T follicular helper cell (primary cell): ENCODE data around the gene TBPL1.
"Not testable (repeated sequence)": the region's sequence is repeated elsewhere in the genome, so short reads cannot be mapped to it uniquely, and the experiment has no call there.

Source experiments
- DNase-seq: peaks from one replicate; pipeline ENCODE4 v3.0.0-alpha.2; 2020; ENCODE audit warnings: low read depth

TBPL1 gene

GRCh38 chr6:133973109-133973971, 20.3 kb downstream of the TBPL1 start:
- DNase-seq, result no peak

GRCh38 chr6:133977983-133978895, 25.2 kb downstream of the TBPL1 start:
- no peak for DNase-seq

- DNase-seq, result no peak
These were observed 25.8 kb downstream of the TBPL1 start for GRCh38 chr6:133978896-133979240.

- not testable (repeated sequence) for DNase-seq
These were observed 26.4 kb downstream of the TBPL1 start for GRCh38 chr6:133979269-133979963.

- DNase-seq, result no peak
These were observed 27.1 kb downstream of the TBPL1 start for GRCh38 chr6:133980168-133980567.

GRCh38 chr6:133983099-133983939, 30.3 kb downstream of the TBPL1 start:
- peak; percentile 14 for DNase-seq

GRCh38 chr6:133985970-133986369, 32.9 kb downstream of the TBPL1 start:
- DNase-seq, result no peak

GRCh38 chr6:133986942-133987341, 33.9 kb downstream of the TBPL1 start:
- DNase-seq, result no peak

- DNase-seq, result no peak
These were observed 36.5 kb downstream of the TBPL1 start for GRCh38 chr6:133989525-133989924.

GRCh38 chr6:133990321-133990720, 37.3 kb downstream of the TBPL1 start:
- DNase-seq, result no peak

GRCh38 chr6:133991096-133991593, 38.1 kb downstream of the TBPL1 start:
- DNase-seq, result no peak

GRCh38 chr6:133992992-133993680, 40.1 kb downstream of the TBPL1 start:
- no peak for DNase-seq

GRCh38 chr6:133995296-133995695, 42.3 kb downstream of the TBPL1 start:
- DNase-seq, result no peak

- DNase-seq, result no peak
These were observed 42.7 kb downstream of the TBPL1 start for GRCh38 chr6:133995758-133996157.

GRCh38 chr6:133997267-133997666, 44.2 kb downstream of the TBPL1 start:
- DNase-seq, result no peak

GRCh38 chr6:133999305-133999704, 46.3 kb downstream of the TBPL1 start:
- DNase-seq, result no peak

GRCh38 chr6:134000443-134000842, 47.4 kb downstream of the TBPL1 start:
- DNase-seq, result no peak

- no peak for DNase-seq
These were observed 49.8 kb downstream of the TBPL1 start for GRCh38 chr6:134002821-134003220.

- no peak for DNase-seq
These were observed 50.5 kb downstream of the TBPL1 start for GRCh38 chr6:134003542-134003951.

- no peak for DNase-seq
These were observed 51.7 kb downstream of the TBPL1 start for GRCh38 chr6:134004714-134005113.

GRCh38 chr6:134005800-134006199, 52.8 kb downstream of the TBPL1 start:
- DNase-seq, result no peak
